ENCODE results near the gene EXOG.
"Not testable (repeated sequence)": the region's sequence is repeated elsewhere in the genome, so short reads cannot be mapped to it uniquely, and the experiment has no call there.

The EXOG gene

GRCh38 chr3:38565339-38566214, 69.4 kb downstream of the EXOG start:
- no peak for DNase-seq

GRCh38 chr3:38566215-38566528, 70.0 kb downstream of the EXOG start:
- no peak for DNase-seq

GRCh38 chr3:38566794-38567193, 70.7 kb downstream of the EXOG start:
- DNase-seq, result not testable (repeated sequence)

GRCh38 chr3:38567498-38567897, 71.4 kb downstream of the EXOG start:
- no peak for DNase-seq

GRCh38 chr3:38573111-38573510, 77.0 kb downstream of the EXOG start:
- no peak for DNase-seq

GRCh38 chr3:38573556-38573955, 77.4 kb downstream of the EXOG start:
- no peak for DNase-seq

- no peak for DNase-seq
Measured at GRCh38 chr3:38574411-38575278, 78.5 kb downstream of the EXOG start.

GRCh38 chr3:38575279-38575843, 79.2 kb downstream of the EXOG start:
- DNase-seq, result no peak

Data from GDM1 (cell line).